HEK293 (cell line): ENCODE data around the gene TTLL11.

ENCODE experiments used
- CTCF ChIA-PET: fragments of 350-600 bp; formaldehyde crosslinking; extraction: SDS; loops from one replicate; lab custom pipeline; 2021; ENCODE audit warnings: antibody characterized with exemption; lab: Yijun Ruan, JAX
- POLR2A ChIA-PET: fragments of 300-600 bp; formaldehyde crosslinking; extraction: SDS; loops from one replicate; lab custom pipeline; 2020; ENCODE audit warnings: antibody characterized with exemption, inconsistent platforms; lab: Yijun Ruan, JAX
- H3K27ac ChIP-seq: fragments of 200-500 bp; sonication (Bioruptor generic); 2 replicates; pipeline ENCODE4 v1.5.1; 2014; ENCODE audit warnings: low read depth, low read length, control low read depth, inconsistent platforms; ENCODE audit errors: extremely low read depth
- H3K36me3 ChIP-seq, 2 experiments: fragments of 200-500 bp in 1 of 2; sonication (Bioruptor generic) in 1 of 2; 1 replicate in 1 of 2; 2 replicates in 1 of 2; pipeline ENCODE4 v1.5.1; 2014 to 2017; ENCODE audit warnings: inconsistent platforms in 2 of 2, low read length in 2 of 2; ENCODE audit not compliant: control insufficient read depth in 2 of 2, insufficient read depth in 1 of 2
- H3K4me1 ChIP-seq: fragments of 200-500 bp; sonication (Bioruptor generic); 2 replicates; pipeline ENCODE4 v1.5.1; 2014; ENCODE audit warnings: mild to moderate bottlenecking, low read length, inconsistent platforms; ENCODE audit not compliant: control insufficient read depth, insufficient read depth
- H3K4me3 ChIP-seq: 2 replicates; pipeline ENCODE4 v1.5.1; 2011; ENCODE audit warnings: low read depth, mild to moderate bottlenecking, control low read depth, low read length, moderate library complexity
- H3K9me3 ChIP-seq: fragments of 200-500 bp; sonication (Bioruptor generic); 2 replicates; pipeline ENCODE4 v1.5.1; 2014; ENCODE audit warnings: low read depth, low read length, inconsistent platforms; ENCODE audit not compliant: control insufficient read depth, insufficient read depth
- KLF16 ChIP-seq: fragments of 450-650 bp; formaldehyde crosslinking; IDR thresholded peaks from 2 replicates; pipeline ENCODE4 v1.5.1; 2017; ENCODE audit warnings: missing biosample characterization, missing genetic modification characterization
- ZBTB21 ChIP-seq: fragments of 450-650 bp; formaldehyde crosslinking; IDR thresholded peaks from 2 replicates; pipeline ENCODE4 v1.5.1; 2017; ENCODE audit warnings: missing biosample characterization, missing genetic modification characterization
- ZFP69B ChIP-seq: fragments of 450-650 bp; formaldehyde crosslinking; IDR thresholded peaks from 2 replicates; pipeline ENCODE4 v1.5.1; 2016; ENCODE audit warnings: missing biosample characterization, missing genetic modification characterization
- ZIC2 ChIP-seq: fragments of 450-650 bp; formaldehyde crosslinking; IDR thresholded peaks from 2 replicates; pipeline ENCODE4 v1.5.1; 2016; ENCODE audit warnings: missing biosample characterization, missing genetic modification characterization
- ZNF112 ChIP-seq: fragments of 450-650 bp; formaldehyde crosslinking; IDR thresholded peaks from 2 replicates; pipeline ENCODE4 v1.5.0; 2017; ENCODE audit warnings: missing biosample characterization, missing genetic modification characterization
- ZNF221 ChIP-seq: fragments of 450-650 bp; formaldehyde crosslinking; IDR thresholded peaks from 2 replicates; pipeline ENCODE4 v1.5.1; 2017; ENCODE audit warnings: missing biosample characterization, missing genetic modification characterization, borderline replicate concordance
- ZNF26 ChIP-seq: fragments of 450-650 bp; formaldehyde crosslinking; IDR thresholded peaks from 2 replicates; pipeline ENCODE4 v1.5.1; 2016; ENCODE audit warnings: missing biosample characterization, missing genetic modification characterization
- ZNF513 ChIP-seq: fragments of 450-650 bp; IDR thresholded peaks from 2 replicates; pipeline ENCODE4 v1.5.1; 2018; ENCODE audit warnings: missing biosample characterization, missing genetic modification characterization
- ZNF530 ChIP-seq: fragments of 450-650 bp; formaldehyde crosslinking; IDR thresholded peaks from 2 replicates; pipeline ENCODE4 v1.5.1; 2016; ENCODE audit warnings: low read depth, missing biosample characterization, missing genetic modification characterization
- ZNF701 ChIP-seq: fragments of 450-650 bp; formaldehyde crosslinking; IDR thresholded peaks from 2 replicates; pipeline ENCODE4 v1.5.1; 2016; ENCODE audit warnings: missing biosample characterization, missing genetic modification characterization
- TF ChIP-seq, protein P1 (sequence below): fragments of 450-650 bp; formaldehyde crosslinking; IDR thresholded peaks from 2 replicates; pipeline ENCODE4 v1.5.1; 2016; ENCODE audit warnings: missing biosample characterization, missing genetic modification characterization
- TF ChIP-seq, protein P2 (sequence below): fragments of 450-650 bp; formaldehyde crosslinking; conservative IDR thresholded peaks from 2 replicates; pipeline ENCODE4 v1.5.1; 2016; ENCODE audit warnings: low read depth, missing biosample characterization, missing genetic modification characterization
- TF ChIP-seq, protein P3 (sequence below): fragments of 450-650 bp; formaldehyde crosslinking; IDR thresholded peaks from 2 replicates; pipeline ENCODE4 v1.5.1; 2017; ENCODE audit warnings: missing biosample characterization, missing genetic modification characterization

The TTLL11 gene

DNA sequence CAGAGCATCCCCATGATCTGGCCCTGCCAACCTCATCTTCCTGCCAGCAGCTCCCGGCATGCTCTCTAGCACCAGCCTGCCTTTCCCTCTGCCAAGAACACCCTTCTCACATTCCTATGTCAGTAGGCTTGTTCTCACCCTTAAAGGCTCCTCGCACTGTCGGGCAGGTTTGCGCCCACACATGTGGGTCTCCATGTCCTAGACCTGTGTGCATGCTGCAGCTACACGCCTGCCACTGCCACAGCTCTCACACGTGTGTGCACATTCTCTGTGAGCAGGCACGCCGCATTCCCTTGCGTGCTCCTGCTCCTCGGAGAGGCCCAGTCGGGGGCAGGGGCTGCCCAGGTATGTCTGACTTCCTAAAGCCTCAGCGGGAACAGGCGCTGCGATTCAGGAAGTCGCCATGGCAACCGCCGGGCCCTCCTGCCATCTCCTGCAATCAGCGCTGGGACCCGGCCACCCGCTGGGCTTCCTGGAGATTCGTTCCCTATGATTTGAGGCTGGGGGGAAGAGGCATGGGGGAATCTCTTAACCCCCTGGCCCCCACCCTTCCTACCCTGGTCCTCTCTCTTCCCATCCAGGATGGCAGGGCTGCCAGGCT, 38.4 kb upstream of the TTLL11 start:
- no peak for TF ChIP-seq ZNF701 (tag by site-specific recombination)
- TF ChIP-seq ZIC2 (tag by site-specific recombination): peak; percentile 59
- no peak overlapping the region for H3K27ac ChIP-seq
- H3K4me3 ChIP-seq: no peak overlapping the region
- CTCF ChIA-PET: interaction anchor here (2.8 to 6.4 kb wide), 4 partner anchors 8 to 219 kb away, joined by 13 to 66 read pairs (median 23); no protein-coding TSS in a partner anchor
- no peaks in the 10 kb centered on the region for H3K9me3 ChIP-seq
- H3K4me1 ChIP-seq: 0 out of 2 replicates have a peak, but pooled peaks cover 3% of the 10 kb centered on the region
- no peaks in the 10 kb centered on the region for H3K36me3 ChIP-seq
- POLR2A ChIA-PET: no interaction called here

DNA sequence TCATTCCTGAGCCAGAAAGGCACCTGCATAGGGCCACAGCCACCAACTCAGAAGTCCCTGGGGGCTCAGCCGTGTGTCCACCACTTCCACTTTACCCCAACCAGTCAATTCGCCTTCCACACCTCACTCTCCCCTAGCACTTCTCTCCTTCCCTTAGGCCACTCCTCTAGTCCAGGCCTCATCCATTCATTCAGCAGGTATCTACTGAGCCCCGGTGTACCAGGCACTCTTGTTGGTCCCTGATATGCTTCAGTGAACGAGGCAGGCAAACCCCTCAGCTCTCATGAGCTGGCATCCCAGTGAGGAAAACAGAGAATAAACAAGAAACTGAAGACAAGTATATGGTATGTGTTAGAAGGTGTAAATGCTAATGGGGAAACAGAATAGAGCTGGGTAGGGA, 37.7 kb upstream of the TTLL11 start:
- Histone ChIP-seq H3K27ac (no peak overlapping the region), H3K4me1 (0 out of 2 replicates have a peak, but pooled peaks cover 3% of the 10 kb centered on the region), H3K4me3 (no peak overlapping the region), H3K36me3 (no peaks in the 10 kb centered on the region), H3K9me3 (no peaks in the 10 kb centered on the region)
- TF ChIP-seq ZNF513 (tag by site-specific recombination) (no peak), ZNF530 (tag by site-specific recombination) (no peak), ZNF26 (tag by site-specific recombination) (no peak), ZNF112 (tag by site-specific recombination) (no peak), ZNF221 (tag by site-specific recombination) (no peak), KLF16 (tag by site-specific recombination) (no peak), ZBTB21 (no peak), ZFP69B (no peak)
- TF ChIP-seq, protein P1, sequence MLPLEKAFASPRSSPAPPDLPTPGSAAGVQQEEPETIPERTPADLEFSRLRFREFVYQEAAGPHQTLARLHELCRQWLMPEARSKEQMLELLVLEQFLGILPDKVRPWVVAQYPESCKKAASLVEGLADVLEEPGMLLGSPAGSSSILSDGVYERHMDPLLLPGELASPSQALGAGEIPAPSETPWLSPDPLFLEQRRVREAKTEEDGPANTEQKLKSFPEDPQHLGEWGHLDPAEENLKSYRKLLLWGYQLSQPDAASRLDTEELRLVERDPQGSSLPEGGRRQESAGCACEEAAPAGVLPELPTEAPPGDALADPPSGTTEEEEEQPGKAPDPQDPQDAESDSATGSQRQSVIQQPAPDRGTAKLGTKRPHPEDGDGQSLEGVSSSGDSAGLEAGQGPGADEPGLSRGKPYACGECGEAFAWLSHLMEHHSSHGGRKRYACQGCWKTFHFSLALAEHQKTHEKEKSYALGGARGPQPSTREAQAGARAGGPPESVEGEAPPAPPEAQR (tag by site-specific recombination): no peak
- TF ChIP-seq, protein P2, sequence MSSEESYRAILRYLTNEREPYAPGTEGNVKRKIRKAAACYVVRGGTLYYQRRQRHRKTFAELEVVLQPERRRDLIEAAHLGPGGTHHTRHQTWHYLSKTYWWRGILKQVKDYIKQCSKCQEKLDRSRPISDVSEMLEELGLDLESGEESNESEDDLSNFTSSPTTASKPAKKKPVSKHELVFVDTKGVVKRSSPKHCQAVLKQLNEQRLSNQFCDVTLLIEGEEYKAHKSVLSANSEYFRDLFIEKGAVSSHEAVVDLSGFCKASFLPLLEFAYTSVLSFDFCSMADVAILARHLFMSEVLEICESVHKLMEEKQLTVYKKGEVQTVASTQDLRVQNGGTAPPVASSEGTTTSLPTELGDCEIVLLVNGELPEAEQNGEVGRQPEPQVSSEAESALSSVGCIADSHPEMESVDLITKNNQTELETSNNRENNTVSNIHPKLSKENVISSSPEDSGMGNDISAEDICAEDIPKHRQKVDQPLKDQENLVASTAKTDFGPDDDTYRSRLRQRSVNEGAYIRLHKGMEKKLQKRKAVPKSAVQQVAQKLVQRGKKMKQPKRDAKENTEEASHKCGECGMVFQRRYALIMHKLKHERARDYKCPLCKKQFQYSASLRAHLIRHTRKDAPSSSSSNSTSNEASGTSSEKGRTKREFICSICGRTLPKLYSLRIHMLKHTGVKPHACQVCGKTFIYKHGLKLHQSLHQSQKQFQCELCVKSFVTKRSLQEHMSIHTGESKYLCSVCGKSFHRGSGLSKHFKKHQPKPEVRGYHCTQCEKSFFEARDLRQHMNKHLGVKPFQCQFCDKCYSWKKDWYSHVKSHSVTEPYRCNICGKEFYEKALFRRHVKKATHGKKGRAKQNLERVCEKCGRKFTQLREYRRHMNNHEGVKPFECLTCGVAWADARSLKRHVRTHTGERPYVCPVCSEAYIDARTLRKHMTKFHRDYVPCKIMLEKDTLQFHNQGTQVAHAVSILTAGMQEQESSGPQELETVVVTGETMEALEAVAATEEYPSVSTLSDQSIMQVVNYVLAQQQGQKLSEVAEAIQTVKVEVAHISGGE (tag by site-specific recombination): no peak
- TF ChIP-seq, protein P3, sequence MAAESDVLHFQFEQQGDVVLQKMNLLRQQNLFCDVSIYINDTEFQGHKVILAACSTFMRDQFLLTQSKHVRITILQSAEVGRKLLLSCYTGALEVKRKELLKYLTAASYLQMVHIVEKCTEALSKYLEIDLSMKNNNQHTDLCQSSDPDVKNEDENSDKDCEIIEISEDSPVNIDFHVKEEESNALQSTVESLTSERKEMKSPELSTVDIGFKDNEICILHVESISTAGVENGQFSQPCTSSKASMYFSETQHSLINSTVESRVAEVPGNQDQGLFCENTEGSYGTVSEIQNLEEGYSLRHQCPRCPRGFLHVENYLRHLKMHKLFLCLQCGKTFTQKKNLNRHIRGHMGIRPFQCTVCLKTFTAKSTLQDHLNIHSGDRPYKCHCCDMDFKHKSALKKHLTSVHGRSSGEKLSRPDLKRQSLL (tag by site-specific recombination): no peak
- ChIA-PET CTCF (interaction anchor here (2.8 to 6.4 kb wide), 2 partner anchors 8 to 32 kb away, joined by 13 to 66 read pairs; no protein-coding TSS in a partner anchor), POLR2A (no interaction called here)
